Neural cell (in vitro differentiated cells): ENCODE data around the gene OGFR. TPM values are rescaled to one million over a fixed set of nuclear protein-coding genes. Genes with fewer than 3 reads are reported as not detected.

ENCODE experiments used
- H2AFZ ChIP-seq: fragments of 200-600, 300-800 bp; sonication (generic), shearing (Covaris generic); 2 replicates; pipeline ENCODE4 v1.6.0; 2014; ENCODE audit warnings: low read depth, mild to moderate bottlenecking, antibody characterized with exemption, low read length, moderate library complexity
- H3F3A ChIP-seq: fragments of 200-600 bp; shearing (Covaris generic); 2 replicates; pipeline ENCODE4 v1.6.1; 2016; ENCODE audit warnings: mild to moderate bottlenecking, moderate library complexity, mixed read lengths, antibody characterized with exemption, low read length; ENCODE audit not compliant: insufficient read depth, poor library complexity, severe bottlenecking
- H3K27ac ChIP-seq: fragments of 200-600, 300-800 bp; sonication (generic), shearing (Covaris generic); 2 replicates; pipeline ENCODE4 v1.5.1; 2014; ENCODE audit warnings: mild to moderate bottlenecking, low read length, moderate library complexity
- H3K27me3 ChIP-seq: fragments of 300-800, 200-600 bp; sonication (generic), shearing (Covaris generic); 2 replicates; pipeline ENCODE4 v1.6.0; 2014; ENCODE audit warnings: mild to moderate bottlenecking, low read depth, low read length, moderate library complexity; ENCODE audit not compliant: insufficient read depth
- H3K36me3 ChIP-seq: fragments of 300-800, 200-600 bp; sonication (generic), shearing (Covaris generic); 2 replicates; pipeline ENCODE4 v1.5.1; 2014; ENCODE audit warnings: mild to moderate bottlenecking, antibody characterized with exemption, low read length, moderate library complexity; ENCODE audit not compliant: insufficient read depth
- H3K4me2 ChIP-seq: fragments of 300-800, 200-600 bp; sonication (generic), shearing (Covaris generic); 2 replicates; pipeline ENCODE4 v1.6.0; 2014; ENCODE audit warnings: mild to moderate bottlenecking, low read length
- H3K4me3 ChIP-seq: fragments of 300-800, 200-600 bp; sonication (generic), shearing (Covaris generic); 2 replicates; pipeline ENCODE4 v1.5.1; 2014; ENCODE audit warnings: mild to moderate bottlenecking, low read length, moderate library complexity
- H3K79me2 ChIP-seq: fragments of 200-600 bp; shearing (Covaris generic); replicated peaks from 2 replicates; pipeline ENCODE4 v1.6.0; 2014; ENCODE audit warnings: mild to moderate bottlenecking, low read length, moderate library complexity; ENCODE audit not compliant: insufficient read depth
- H3K9ac ChIP-seq: fragments of 300-800, 200-600 bp; sonication (generic), shearing (Covaris generic); 2 replicates; pipeline ENCODE4 v1.6.1; 2016; ENCODE audit warnings: mild to moderate bottlenecking, low read length, mixed read lengths
- H3K9me2 ChIP-seq: fragments of 200-600 bp; shearing (Covaris generic); 2 replicates; pipeline ENCODE4 v1.6.1; 2016; ENCODE audit warnings: mild to moderate bottlenecking, low read length, mixed read lengths; ENCODE audit not compliant: insufficient read depth
- H3K9me3 ChIP-seq: fragments of 200-600, 300-800 bp; sonication (generic), shearing (Covaris generic); 2 replicates; pipeline ENCODE4 v1.6.1; 2016; ENCODE audit warnings: mild to moderate bottlenecking, mixed run types, low read length, moderate library complexity, mixed read lengths
- H4K20me1 ChIP-seq: fragments of 200-600 bp; shearing (Covaris generic); 2 replicates; pipeline ENCODE4 v1.6.1; 2016; ENCODE audit warnings: mild to moderate bottlenecking, mixed run types; ENCODE audit not compliant: insufficient read depth
- EP300 ChIP-seq: fragments of 450-650 bp; conservative IDR thresholded peaks from 2 replicates; pipeline ENCODE4 v1.6.1; 2014; ENCODE audit warnings: antibody characterized with exemption, mild to moderate bottlenecking, moderate library complexity; ENCODE audit not compliant: poor library complexity, severe bottlenecking
- EZH2 ChIP-seq: fragments of 200-600, 300-800 bp; shearing (Covaris generic), sonication (generic); IDR thresholded peaks from 2 replicates; pipeline ENCODE4 v1.6.1; 2014; ENCODE audit warnings: antibody characterized with exemption, low read length, borderline replicate concordance, mild to moderate bottlenecking; ENCODE audit not compliant: insufficient read depth, poor library complexity, severe bottlenecking
- MXI1 ChIP-seq: fragments of 450-650 bp; conservative IDR thresholded peaks from 2 replicates; pipeline ENCODE4 v1.6.1; 2014; ENCODE audit warnings: antibody characterized with exemption, mild to moderate bottlenecking; ENCODE audit not compliant: poor library complexity, severe bottlenecking
- POLR2AphosphoS5 ChIP-seq: IDR thresholded peaks from 2 replicates; pipeline ENCODE4 v1.6.1; 2012
- RAD21 ChIP-seq: fragments of 450-650 bp; conservative IDR thresholded peaks from 2 replicates; pipeline ENCODE4 v1.6.1; 2014; ENCODE audit warnings: antibody characterized with exemption, mild to moderate bottlenecking, moderate library complexity
- REST ChIP-seq: IDR thresholded peaks from 2 replicates; pipeline ENCODE4 v1.6.1; 2012; ENCODE audit warnings: borderline replicate concordance
- SMC3 ChIP-seq: fragments of 450-650 bp; conservative IDR thresholded peaks from 2 replicates; pipeline ENCODE4 v1.6.1; 2014; ENCODE audit warnings: antibody characterized with exemption, mild to moderate bottlenecking, moderate library complexity; ENCODE audit not compliant: poor library complexity
- TAF1 ChIP-seq: IDR thresholded peaks from 2 replicates; pipeline ENCODE4 v1.6.1; 2012; ENCODE audit warnings: low read depth
- polyA plus RNA-seq: library from polyadenylated mRNA; depleted of rRNA; stranded (reverse); fragments of >200 nt; gene quantifications from 2 replicates; pipeline ENCODE4 v1.2.3, GENCODE V29; 2014
- TF ChIP-seq, protein P1 (sequence below): fragments of 450-650 bp; IDR thresholded peaks from 2 replicates; pipeline ENCODE4 v1.5.1; 2014; ENCODE audit warnings: antibody characterized with exemption, mild to moderate bottlenecking, moderate library complexity; ENCODE audit not compliant: poor library complexity, severe bottlenecking

Gene OGFR
- polyA plus RNA-seq, 1 donor from 2014 or later: 15.6 TPM

GRCh38 chr20:62778058-62778457 is 26.6 kb upstream of the OGFR start:
- Histone ChIP-seq H3K4me3 (no peak overlapping the region), H3K9me2 (no peaks in the 10 kb centered on the region), H3K9ac (no peak overlapping the region), H3K36me3 (no peaks in the 10 kb centered on the region), H3K9me3 (no peaks in the 10 kb centered on the region), H3K4me2 (no peak overlapping the region), H3K79me2 (no peaks in the 10 kb centered on the region), H3K27ac (no peak overlapping the region), H4K20me1 (no peaks in the 10 kb centered on the region), H3F3A (no peaks in the 10 kb centered on the region), H2AFZ (no peak overlapping the region), H3K27me3 (no peaks in the 10 kb centered on the region)
- TF ChIP-seq, protein P1, sequence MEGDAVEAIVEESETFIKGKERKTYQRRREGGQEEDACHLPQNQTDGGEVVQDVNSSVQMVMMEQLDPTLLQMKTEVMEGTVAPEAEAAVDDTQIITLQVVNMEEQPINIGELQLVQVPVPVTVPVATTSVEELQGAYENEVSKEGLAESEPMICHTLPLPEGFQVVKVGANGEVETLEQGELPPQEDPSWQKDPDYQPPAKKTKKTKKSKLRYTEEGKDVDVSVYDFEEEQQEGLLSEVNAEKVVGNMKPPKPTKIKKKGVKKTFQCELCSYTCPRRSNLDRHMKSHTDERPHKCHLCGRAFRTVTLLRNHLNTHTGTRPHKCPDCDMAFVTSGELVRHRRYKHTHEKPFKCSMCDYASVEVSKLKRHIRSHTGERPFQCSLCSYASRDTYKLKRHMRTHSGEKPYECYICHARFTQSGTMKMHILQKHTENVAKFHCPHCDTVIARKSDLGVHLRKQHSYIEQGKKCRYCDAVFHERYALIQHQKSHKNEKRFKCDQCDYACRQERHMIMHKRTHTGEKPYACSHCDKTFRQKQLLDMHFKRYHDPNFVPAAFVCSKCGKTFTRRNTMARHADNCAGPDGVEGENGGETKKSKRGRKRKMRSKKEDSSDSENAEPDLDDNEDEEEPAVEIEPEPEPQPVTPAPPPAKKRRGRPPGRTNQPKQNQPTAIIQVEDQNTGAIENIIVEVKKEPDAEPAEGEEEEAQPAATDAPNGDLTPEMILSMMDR: no peak
- TF ChIP-seq EZH2 (no peak), POLR2AphosphoS5 (no peak)

- no peaks in the 10 kb centered on the region for H3F3A ChIP-seq
- H3K9me3 ChIP-seq: no peaks in the 10 kb centered on the region
- no peak overlapping the region for H2AFZ ChIP-seq
- H3K9ac ChIP-seq: no peak overlapping the region
- H3K36me3 ChIP-seq: no peaks in the 10 kb centered on the region
- H3K27me3 ChIP-seq: no peaks in the 10 kb centered on the region
- H3K4me3 ChIP-seq: no peak overlapping the region
- H3K9me2 ChIP-seq: no peaks in the 10 kb centered on the region
- H4K20me1 ChIP-seq: no peaks in the 10 kb centered on the region
- no peak overlapping the region for H3K27ac ChIP-seq
- TF ChIP-seq RAD21 (no peak), EZH2 (no peak), SMC3 (no peak), MXI1 (no peak), REST (no peak), EP300 (no peak), POLR2AphosphoS5 (no peak), TAF1 (no peak)
- TF ChIP-seq, protein P1: no peak
- H3K79me2 ChIP-seq: no peaks in the 10 kb centered on the region
- H3K4me2 ChIP-seq: no peak overlapping the region
These were observed 25.8 kb upstream of the OGFR start for GRCh38 chr20:62778601-62779416.
